Gastroesophageal sphincter (tissue), 4 donors: ENCODE data around the gene PRXL2A. TPM values are rescaled to one million over a fixed set of nuclear protein-coding genes. Genes with fewer than 3 reads are reported as not detected.

Experiments
- ATAC-seq: fragments of 150-250 bp; one replicate; pipeline ENCODE4 v1.9.1; 2016; ENCODE audit warnings: mild to moderate bottlenecking, moderate library complexity
- H3K27ac ChIP-seq, 4 donors: fragments of 200-600 bp; sonication (generic) in 3 of 4; 1 replicate in 3 of 4; 2 replicates in 1 of 4; pipeline ENCODE4 v1.5.1; 2016 to 2019
- H3K27me3 ChIP-seq: fragments of 200-600 bp; sonication (generic); one replicate; pipeline ENCODE4 v1.5.1; 2019
- H3K36me3 ChIP-seq, 2 donors: fragments of 200-600 bp; sonication (generic); one replicate each; pipeline ENCODE4 v1.5.1; 2019; ENCODE audit warnings: control low read depth in 1 of 2
- H3K4me1 ChIP-seq, 3 donors: fragments of 200-600 bp; sonication (generic); 1 replicate in 2 of 3; 2 replicates in 1 of 3; pipeline ENCODE4 v1.5.1; 2016 to 2019; ENCODE audit warnings: control low read depth in 2 of 3
- H3K4me3 ChIP-seq, 2 donors: fragments of 200-600 bp; sonication (generic); one replicate each; pipeline ENCODE4 v1.5.1; 2019; ENCODE audit warnings: mild to moderate bottlenecking in 1 of 2, moderate library complexity in 1 of 2
- H3K9me3 ChIP-seq, 3 donors: fragments of 200-600 bp; sonication (generic); one replicate each; pipeline ENCODE4 v1.5.1; 2017 to 2019; ENCODE audit warnings: control low read depth in 2 of 3
- CTCF ChIP-seq, 4 experiments: fragments of 200-600 bp in 2 of 4; fragments of 450-650 bp in 2 of 4; sonication (generic) in 1 of 4; IDR thresholded peaks; one replicate each; pipeline ENCODE4 v1.5.1; 2017 to 2019; ENCODE audit warnings: antibody characterized with exemption in 4 of 4, mild to moderate bottlenecking in 2 of 4, moderate library complexity in 2 of 4
- EP300 ChIP-seq: sonication (generic); formaldehyde crosslinking; IDR thresholded peaks from one replicate; pipeline ENCODE4 v1.6.1; 2017; ENCODE audit warnings: antibody characterized with exemption, mild to moderate bottlenecking
- POLR2A ChIP-seq, 2 donors: fragments of 450-650 bp; IDR thresholded peaks; one replicate each; pipeline ENCODE4 v1.6.1; 2017; ENCODE audit warnings: antibody characterized with exemption in 2 of 2, mild to moderate bottlenecking in 2 of 2, moderate library complexity in 1 of 2
- POLR2AphosphoS5 ChIP-seq: sonication (generic); formaldehyde crosslinking; IDR thresholded peaks from one replicate; pipeline ENCODE4 v1.6.1; 2017; ENCODE audit warnings: antibody characterized with exemption
- WGBS, 2 donors: methylation state at CpG; one replicate each; pipeline ENCODE4 v1.1.5; 2018; ENCODE audit warnings: low coverage in 1 of 2; 5-methylcytosine and 5-hydroxymethylcytosine counted together
- total RNA-seq, 4 donors: library from RNA; depleted of rRNA; stranded (reverse); fragments of >200 nt; gene quantifications; one replicate each; pipeline ENCODE4 v1.1.0, GENCODE V29; 2016

PRXL2A gene
- total RNA-seq, 4 donors from 2014 or later = 26.4 to 29.4 (median 26.6) TPM

- no peak for TF ChIP-seq POLR2AphosphoS5
- TF ChIP-seq CTCF (IDR thresholded peaks at IDR 0.05) = no peak
- no peak for TF ChIP-seq POLR2A (IDR thresholded peaks at IDR 0.05)
- no peak for TF ChIP-seq EP300
- Histone ChIP-seq H3K4me3 (no peak overlapping the region), H3K4me1 (peaks cover 0 to 32% (median 5%) of the 10 kb centered on the region in 3 donors), H3K27me3 (peaks cover 14% of the 10 kb centered on the region), H3K9me3 (no peaks in the 10 kb centered on the region), H3K27ac (no peak overlapping the region), H3K36me3 (no peaks in the 10 kb centered on the region)
- no peak for ATAC-seq
- 67 to 71% methylated on average over 3 to 4 of the region's 4 CpGs for WGBS, 2 donors
These were observed 2.7 kb upstream of the PRXL2A start for GRCh38 chr10:80405626-80406025.

DNA sequence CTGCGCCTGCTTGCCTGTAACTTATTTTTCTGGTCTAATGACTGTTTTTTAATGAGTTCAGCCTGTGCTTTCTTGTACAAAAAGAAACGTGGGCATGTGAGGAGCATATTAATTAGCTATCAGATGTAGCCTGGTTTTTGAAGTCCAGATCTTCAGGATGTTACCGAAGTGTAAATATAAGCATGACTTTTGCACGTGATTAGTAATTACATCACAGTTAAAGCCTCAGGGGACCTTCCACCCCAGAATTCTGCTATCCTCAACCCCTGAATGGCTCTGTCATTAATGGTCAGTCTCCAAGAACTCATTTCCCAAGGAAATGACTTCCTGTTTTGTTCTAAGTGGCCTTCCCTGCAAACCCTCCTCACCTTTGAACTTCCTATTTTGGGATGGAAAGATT, 2.1 kb upstream of the PRXL2A start:
- no peak overlapping the region for H3K27ac ChIP-seq
- ATAC-seq = no peak
- WGBS, 2 donors = 66 to 68% methylated on average over 4 of the region's 4 CpGs

DNA sequence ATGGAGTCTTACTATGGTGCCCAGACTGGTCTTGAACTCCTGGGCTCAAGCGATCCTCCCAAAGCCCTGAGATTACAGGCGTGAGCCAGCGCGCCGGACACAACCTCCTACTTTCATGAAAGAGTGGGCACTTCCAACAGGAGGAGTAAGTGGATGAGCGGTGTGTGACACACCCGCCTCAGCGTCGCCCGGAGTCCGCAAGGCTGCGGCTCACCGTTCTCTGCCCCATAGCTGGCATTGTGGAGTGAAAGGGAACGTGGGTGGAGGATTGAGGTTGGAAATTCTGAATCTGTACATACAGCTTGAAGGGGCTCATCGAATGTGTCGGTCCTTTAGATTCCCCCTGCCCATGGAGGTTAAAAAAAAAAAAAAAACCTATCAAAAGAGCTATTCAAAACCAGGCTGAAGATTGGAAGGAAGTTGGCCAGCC, 524 bp upstream of the PRXL2A start:
- 28 to 45% methylated on average over 4 to 14 of the region's 16 CpGs for WGBS, 2 donors
- Histone ChIP-seq H3K36me3 (no peaks in the 10 kb centered on the region), H3K9me3 (no peaks in the 10 kb centered on the region), H3K27ac (peak overlapping the region; percentile 23 to 90 (median 76)), H3K4me3 (peak overlapping the region; percentile 83 to 84), H3K4me1 (peaks cover 0 to 49% (median 5%) of the 10 kb centered on the region in 3 donors), H3K27me3 (peaks cover 14% of the 10 kb centered on the region)
- TF ChIP-seq CTCF (IDR thresholded peaks at IDR 0.05) (no peak), POLR2AphosphoS5 (no peak), POLR2A (IDR thresholded peaks at IDR 0.05) (no peak), EP300 (no peak)
- peak; percentile 26 for ATAC-seq

More for the DNA sequence above, 2.1 kb upstream of the PRXL2A start:
- peaks cover 14% of the 10 kb centered on the region for H3K27me3 ChIP-seq
- H3K9me3 ChIP-seq = no peaks in the 10 kb centered on the region
- H3K36me3 ChIP-seq = no peaks in the 10 kb centered on the region
- no peak overlapping the region for H3K4me3 ChIP-seq
- H3K4me1 ChIP-seq = peaks cover 0 to 38% (median 5%) of the 10 kb centered on the region in 3 donors
- TF ChIP-seq POLR2AphosphoS5 (no peak), POLR2A (IDR thresholded peaks at IDR 0.05) (no peak), EP300 (no peak), CTCF (IDR thresholded peaks at IDR 0.05) (no peak)

GRCh38 chr10:80409121-80409520, 770 bp downstream of the PRXL2A start:
- Histone ChIP-seq H3K4me1 (peaks cover 0 to 62% (median 8%) of the 10 kb centered on the region in 3 donors), H3K27ac (peak overlapping the region in 3 of 4 donors; percentile 73 to 90 (median 79)), H3K27me3 (peaks cover 14% of the 10 kb centered on the region), H3K9me3 (no peaks in the 10 kb centered on the region), H3K36me3 (no peaks in the 10 kb centered on the region), H3K4me3 (peak overlapping the region; percentile 83 to 84)
- TF ChIP-seq POLR2AphosphoS5 (no peak), CTCF (IDR thresholded peaks at IDR 0.05) (no peak), POLR2A (IDR thresholded peaks at IDR 0.05) (no peak), EP300 (no peak)
- ATAC-seq = no peak
- WGBS, 2 donors = 57% methylated on average over 6 of the region's 12 CpGs; no CpG with 5 or more reads in 1 of the 2 donors

- Histone ChIP-seq H3K4me1 (peaks cover 0 to 72% (median 14%) of the 10 kb centered on the region in 3 donors), H3K9me3 (no peaks in the 10 kb centered on the region)
- no peak for ATAC-seq
These were observed 1.8 kb downstream of the PRXL2A start for GRCh38 chr10:80410122-80410521.

More at GRCh38 chr10:80410122-80410521, 1.8 kb downstream of the PRXL2A start:
- no peak for TF ChIP-seq POLR2A (IDR thresholded peaks at IDR 0.05)
- TF ChIP-seq POLR2AphosphoS5 = no peak
- TF ChIP-seq EP300 = no peak
- no peak for TF ChIP-seq CTCF (IDR thresholded peaks at IDR 0.05)
- no peaks in the 10 kb centered on the region for H3K36me3 ChIP-seq
- 20 to 60% methylated on average over 1 of the region's 2 CpGs for WGBS, 2 donors
- no peak overlapping the region for H3K4me3 ChIP-seq
- H3K27ac ChIP-seq = peak overlapping the region in 2 of 4 donors; percentile 11 to 90
- peaks cover 14% of the 10 kb centered on the region for H3K27me3 ChIP-seq
